Neural progenitor cell (in vitro differentiated cells): ENCODE results near the gene PIP5K1A.

ENCODE experiments used
- CTCF ChIP-seq: fragments of 200-600 bp; sonication (generic); IDR thresholded peaks from 2 replicates; pipeline ENCODE4 v1.5.1; 2017; ENCODE audit warnings: antibody characterized with exemption, mild to moderate bottlenecking
- EZH2 ChIP-seq: fragments of 200-600 bp; sonication (generic); IDR thresholded peaks from 2 replicates; pipeline ENCODE4 v1.6.1; 2017; ENCODE audit warnings: antibody characterized with exemption, mild to moderate bottlenecking, moderate library complexity
- EZH2phosphoT487 ChIP-seq: fragments of 200-600 bp; sonication (generic); IDR thresholded peaks from 2 replicates; pipeline ENCODE4 v1.6.1; 2017; ENCODE audit warnings: antibody characterized with exemption

DNA sequence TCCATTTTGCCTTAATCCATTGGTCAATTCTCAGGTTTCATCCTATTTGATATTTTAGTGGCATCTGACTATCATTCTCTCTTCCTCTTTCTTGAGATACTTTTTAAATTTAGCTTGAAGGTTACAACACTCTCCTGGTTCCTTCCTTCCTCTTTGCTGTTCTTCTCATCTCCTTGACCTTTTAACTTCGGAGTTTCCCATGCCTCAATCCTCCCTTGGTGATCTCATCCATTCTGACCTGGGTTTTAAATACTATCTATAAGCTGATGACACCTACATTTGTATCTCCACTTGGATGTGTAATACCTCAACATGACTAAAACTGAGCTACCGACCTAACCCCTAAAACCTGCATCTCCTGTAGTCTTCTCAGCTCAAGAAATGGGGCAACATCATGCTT, 78.9 kb downstream of the PIP5K1A start:
- TF ChIP-seq CTCF (no peak), EZH2phosphoT487 (no peak), EZH2 (no peak)
